Kidney (tissue), 14 donors: ENCODE data around the gene RPS6KB2. TPM values are rescaled to one million over a fixed set of nuclear protein-coding genes. Genes with fewer than 3 reads are reported as not detected.

ENCODE experiments used
- DNase-seq, 5 donors: peaks; one replicate each; pipeline ENCODE4 v3.0.0-alpha.2; 2013 to 2020
- FAIRE-seq: peaks from 2 replicates; lab custom pipeline; 2012; peaks lifted over from hg19 to GRCh38; lab: Jason Lieb, UNC
- H3K27ac ChIP-seq, 2 donors: one replicate each; pipeline ENCODE4 v1.7.0; 2013; ENCODE audit warnings: low read depth in 2 of 2, low read length in 2 of 2, inconsistent platforms in 1 of 2
- H3K27me3 ChIP-seq: one replicate; pipeline ENCODE4 v1.7.1; 2013; ENCODE audit warnings: low read length, inconsistent platforms; ENCODE audit not compliant: control insufficient read depth, insufficient read depth
- H3K36me3 ChIP-seq, 3 donors: one replicate each; pipeline versions ENCODE4 v1.7.0 to v1.7.1; 2013; ENCODE audit warnings: low read length in 3 of 3, control low read depth in 1 of 3, inconsistent platforms in 1 of 3; ENCODE audit not compliant: insufficient read depth in 3 of 3, control insufficient read depth in 2 of 3
- H3K4me1 ChIP-seq, 3 donors: one replicate each; pipeline versions ENCODE4 v1.7.0 to v1.7.1; 2013; ENCODE audit warnings: low read length in 3 of 3, inconsistent platforms in 1 of 3, low read depth in 1 of 3; ENCODE audit not compliant: control insufficient read depth in 2 of 3, insufficient read depth in 2 of 3
- H3K4me3 ChIP-seq, 3 donors: one replicate each; pipeline versions ENCODE4 v1.7.0 to v1.8.1; 2013; ENCODE audit warnings: low read length in 3 of 3, control low read depth in 1 of 3, inconsistent platforms in 1 of 3
- H3K9ac ChIP-seq, 3 donors: one replicate each; pipeline versions ENCODE4 v1.7.0 to v1.7.1; 2013; ENCODE audit warnings: low read length in 3 of 3, control low read depth in 1 of 3, inconsistent platforms in 1 of 3
- H3K9me3 ChIP-seq, 3 donors: one replicate each; pipeline versions ENCODE4 v1.7.0 to v1.7.1; 2013; ENCODE audit warnings: low read length in 3 of 3, control low read depth in 1 of 3, inconsistent platforms in 1 of 3; ENCODE audit not compliant: control insufficient read depth in 2 of 3, insufficient read depth in 1 of 3
- intact Hi-C: fragments of 100-400 bp; cut with DNase I; formaldehyde crosslinking; loops from one replicate; pipeline ENCODE4 v1.11.1; 2022
- polyA plus RNA-seq: library from polyadenylated mRNA; stranded (reverse); fragments of 350-450 nt; fragmentation: Illumina TruSeq; extraction: RNeasy Lipid Tissue Mini Kit (QIAGEN cat#74804); gene quantifications from one replicate; pipeline ENCODE4 v1.2.3, GENCODE V29; 2014; ENCODE audit warnings: low read depth, low replicate concordance; ENCODE audit not compliant: insufficient read depth
- total RNA-seq: library from RNA; stranded (reverse); fragmentation: NEBNext Ultra II Directional; extraction: Animal tissue kit (Norgen Biotek cat#: 25700); gene quantifications from one replicate; pipeline ENCODE4 v1.2.1, GENCODE V29; 2021
- TF ChIP-seq, protein P1 (sequence below): IDR thresholded peaks from 3 replicates; pipeline ENCODE4 v1.5.1; 2012; ENCODE audit warnings: mild to moderate bottlenecking, moderate library complexity, borderline replicate concordance; ENCODE audit not compliant: insufficient read depth; ENCODE audit errors: extremely low read depth
- donor health status: control.
- donor health status: control.
- donor health status: control.
- donor health status: control.
- donor health status: control.
- donor health status: DM: yes; HTN: yes; CAD: no.
- donor health status: Normal renal cell carcinoma (clear cell type).

RPS6KB2 gene
- total and polyA plus RNA-seq, 2 donors from 2014 or later = 41.3 to 45.4 TPM

DNA sequence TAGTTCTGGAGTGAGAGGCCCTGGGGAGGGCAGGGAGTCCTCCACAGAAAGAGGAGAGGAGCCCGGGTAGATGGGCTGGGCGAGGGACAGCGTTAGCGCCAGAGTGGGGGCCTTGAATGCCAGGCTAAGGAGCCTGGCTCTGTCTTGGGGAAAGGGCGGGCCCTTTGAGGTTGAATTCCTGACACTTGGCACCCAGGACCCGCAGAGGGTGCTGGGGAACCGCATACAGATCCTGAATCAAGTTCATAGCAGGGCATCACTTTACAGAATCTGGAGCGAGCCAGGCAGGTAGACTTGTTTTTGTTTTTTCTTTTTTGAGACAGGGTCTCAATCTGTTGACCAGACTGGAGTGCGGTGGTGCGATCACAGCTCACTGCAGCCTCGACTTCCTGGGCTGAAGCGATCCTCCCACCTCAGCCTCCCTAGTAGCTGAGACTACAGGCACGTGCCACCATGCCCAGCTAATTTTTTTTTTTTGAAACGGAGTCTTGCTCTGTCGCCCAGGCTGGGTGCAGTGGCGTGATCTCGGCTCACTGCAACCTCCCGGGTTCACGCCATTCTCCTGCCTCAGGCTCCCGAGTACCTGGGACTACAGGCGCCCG is 6.8 kb upstream of the RPS6KB2 start:
- no peak overlapping the region for H3K27ac ChIP-seq
- peaks cover 0 to 17% (median 11%) of the 10 kb centered on the region in 3 donors for H3K4me1 ChIP-seq
- DNase-seq = no peak
- no peak overlapping the region for H3K4me3 ChIP-seq
- H3K9me3 ChIP-seq = no peaks in the 10 kb centered on the region
- no peaks in the 10 kb centered on the region for H3K27me3 ChIP-seq
- H3K9ac ChIP-seq = peak overlapping the region in 1 of 3 donors; percentile 34
- FAIRE-seq = no peak
- no peaks in the 10 kb centered on the region for H3K36me3 ChIP-seq
- intact Hi-C loops = no loop called here
- TF ChIP-seq, protein P1, sequence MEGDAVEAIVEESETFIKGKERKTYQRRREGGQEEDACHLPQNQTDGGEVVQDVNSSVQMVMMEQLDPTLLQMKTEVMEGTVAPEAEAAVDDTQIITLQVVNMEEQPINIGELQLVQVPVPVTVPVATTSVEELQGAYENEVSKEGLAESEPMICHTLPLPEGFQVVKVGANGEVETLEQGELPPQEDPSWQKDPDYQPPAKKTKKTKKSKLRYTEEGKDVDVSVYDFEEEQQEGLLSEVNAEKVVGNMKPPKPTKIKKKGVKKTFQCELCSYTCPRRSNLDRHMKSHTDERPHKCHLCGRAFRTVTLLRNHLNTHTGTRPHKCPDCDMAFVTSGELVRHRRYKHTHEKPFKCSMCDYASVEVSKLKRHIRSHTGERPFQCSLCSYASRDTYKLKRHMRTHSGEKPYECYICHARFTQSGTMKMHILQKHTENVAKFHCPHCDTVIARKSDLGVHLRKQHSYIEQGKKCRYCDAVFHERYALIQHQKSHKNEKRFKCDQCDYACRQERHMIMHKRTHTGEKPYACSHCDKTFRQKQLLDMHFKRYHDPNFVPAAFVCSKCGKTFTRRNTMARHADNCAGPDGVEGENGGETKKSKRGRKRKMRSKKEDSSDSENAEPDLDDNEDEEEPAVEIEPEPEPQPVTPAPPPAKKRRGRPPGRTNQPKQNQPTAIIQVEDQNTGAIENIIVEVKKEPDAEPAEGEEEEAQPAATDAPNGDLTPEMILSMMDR = no peak

DNA sequence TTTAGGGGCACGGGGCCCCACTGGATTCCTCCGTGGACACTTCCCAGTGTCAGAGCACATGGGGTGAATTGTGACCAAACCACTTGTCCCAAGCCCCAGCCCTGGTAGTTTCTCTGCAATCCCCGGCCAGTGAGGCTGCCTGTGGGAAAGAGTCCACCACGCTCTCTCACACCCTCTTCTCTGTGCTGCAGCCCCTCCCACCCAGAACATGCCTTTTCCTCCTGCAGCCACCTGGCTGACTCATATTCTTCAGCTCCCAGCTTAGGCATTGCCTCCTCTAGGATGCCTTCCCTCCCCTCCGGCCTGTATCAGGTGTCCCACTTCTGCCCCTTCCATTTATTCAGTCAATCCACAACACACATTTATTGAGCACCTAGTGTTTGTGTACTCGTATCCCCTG is 5.4 kb upstream of the RPS6KB2 start:
- no peak overlapping the region for H3K9ac ChIP-seq
- TF ChIP-seq, protein P1 = no peak
- no peak overlapping the region for H3K27ac ChIP-seq
- no peak overlapping the region for H3K4me3 ChIP-seq
- H3K9me3 ChIP-seq = no peaks in the 10 kb centered on the region
- no peaks in the 10 kb centered on the region for H3K27me3 ChIP-seq
- no peak for FAIRE-seq
- DNase-seq = no peak
- intact Hi-C loops = no loop called here
- H3K4me1 ChIP-seq = peaks cover 0 to 15% (median 11%) of the 10 kb centered on the region in 3 donors
- H3K36me3 ChIP-seq = no peaks in the 10 kb centered on the region

DNA sequence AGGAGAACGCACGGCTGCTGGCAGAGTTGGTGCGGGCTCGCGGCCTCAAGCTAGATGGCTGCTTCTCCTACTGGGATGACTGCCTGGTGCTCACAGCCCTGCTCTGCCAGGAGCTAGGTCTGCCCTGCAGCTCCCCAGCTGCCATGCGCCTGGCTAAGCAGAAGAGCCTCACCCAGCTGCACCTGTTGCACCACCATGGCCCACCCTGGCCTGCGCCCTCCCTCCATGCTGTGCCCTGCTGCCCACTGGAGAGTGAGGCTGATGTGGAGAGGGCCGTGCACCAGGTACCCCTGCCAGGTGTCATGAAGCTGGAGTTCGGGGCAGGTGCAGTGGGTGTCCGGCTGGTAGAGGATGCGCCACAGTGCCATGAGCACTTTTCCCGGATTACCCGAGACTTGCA is 4.8 kb upstream of the RPS6KB2 start:
- H3K4me1 ChIP-seq = peaks cover 0 to 15% (median 11%) of the 10 kb centered on the region in 3 donors
- FAIRE-seq = no peak
- no peak for DNase-seq
- TF ChIP-seq, protein P1 = no peak
- no peaks in the 10 kb centered on the region for H3K36me3 ChIP-seq
- intact Hi-C loops = no loop called here
- no peaks in the 10 kb centered on the region for H3K27me3 ChIP-seq
- H3K9me3 ChIP-seq = no peaks in the 10 kb centered on the region
- no peak overlapping the region for H3K4me3 ChIP-seq
- H3K9ac ChIP-seq = no peak overlapping the region
- no peak overlapping the region for H3K27ac ChIP-seq
